Measurements from ENCODE around the gene COA4.

GRCh38 chr11:73869332-73869949 is 7.2 kb downstream of the COA4 start:
- TF ChIP-seq CTCF (conservative IDR thresholded peaks at IDR 0.05), result no peak
- no peak for TF ChIP-seq ZFX (IDR thresholded peaks at IDR 0.05)

Data from C4-2B (cell line).